Measurements from ENCODE around the gene CDH4.

Gene CDH4

GRCh38 chr20:61322151-61322865 lies 70.2 kb downstream of the CDH4 start:
- no peak for DNase-seq (ENCODE audit: extremely low read depth in 1 of 2, low read depth in 1 of 2)

- no peak for DNase-seq (ENCODE audit: extremely low read depth in 1 of 2, low read depth in 1 of 2)
Observed at GRCh38 chr20:61324906-61325305, 72.8 kb downstream of the CDH4 start.

GRCh38 chr20:61325718-61326117 lies 73.7 kb downstream of the CDH4 start:
- DNase-seq (ENCODE audit: extremely low read depth in 1 of 2, low read depth in 1 of 2): no peak

- DNase-seq (ENCODE audit: extremely low read depth in 1 of 2, low read depth in 1 of 2): no peak
Observed at GRCh38 chr20:61328911-61329558, 77.0 kb downstream of the CDH4 start.

- DNase-seq (ENCODE audit: extremely low read depth in 1 of 2, low read depth in 1 of 2): no peak
Observed at GRCh38 chr20:61330441-61330840, 78.4 kb downstream of the CDH4 start.

GRCh38 chr20:61331543-61331942 lies 79.5 kb downstream of the CDH4 start:
- no peak for DNase-seq (ENCODE audit: extremely low read depth in 1 of 2, low read depth in 1 of 2)

- DNase-seq (ENCODE audit: extremely low read depth in 1 of 2, low read depth in 1 of 2): no peak
Observed at GRCh38 chr20:61332016-61332975, 80.2 kb downstream of the CDH4 start.

GRCh38 chr20:61333484-61334108 lies 81.5 kb downstream of the CDH4 start:
- no peak for DNase-seq (ENCODE audit: extremely low read depth in 1 of 2, low read depth in 1 of 2)

- DNase-seq (ENCODE audit: extremely low read depth in 1 of 2, low read depth in 1 of 2): no peak
Observed at GRCh38 chr20:61340157-61340556, 88.1 kb downstream of the CDH4 start.

- DNase-seq (ENCODE audit: extremely low read depth in 1 of 2, low read depth in 1 of 2): no peak
Observed at GRCh38 chr20:61341605-61342004, 89.5 kb downstream of the CDH4 start.

- no peak for DNase-seq (ENCODE audit: extremely low read depth in 1 of 2, low read depth in 1 of 2)
Observed at GRCh38 chr20:61343934-61344333, 91.9 kb downstream of the CDH4 start.

GRCh38 chr20:61345656-61346055 lies 93.6 kb downstream of the CDH4 start:
- no peak for DNase-seq (ENCODE audit: extremely low read depth in 1 of 2, low read depth in 1 of 2)

- DNase-seq (ENCODE audit: extremely low read depth in 1 of 2, low read depth in 1 of 2): no peak
Observed at GRCh38 chr20:61346996-61347395, 94.9 kb downstream of the CDH4 start.

- DNase-seq (ENCODE audit: extremely low read depth in 1 of 2, low read depth in 1 of 2): no peak
Observed at GRCh38 chr20:61347443-61347842, 95.4 kb downstream of the CDH4 start.

GRCh38 chr20:61349447-61350165 lies 97.5 kb downstream of the CDH4 start:
- no peak for DNase-seq (ENCODE audit: extremely low read depth in 1 of 2, low read depth in 1 of 2)

- no peak for DNase-seq (ENCODE audit: extremely low read depth in 1 of 2, low read depth in 1 of 2)
Observed at GRCh38 chr20:61350500-61351250, 98.6 kb downstream of the CDH4 start.

- no peak for DNase-seq (ENCODE audit: extremely low read depth in 1 of 2, low read depth in 1 of 2)
Observed at GRCh38 chr20:61352346-61353260, 100.5 kb downstream of the CDH4 start.

GRCh38 chr20:61353261-61354000 lies 101.4 kb downstream of the CDH4 start:
- no peak for DNase-seq (ENCODE audit: extremely low read depth in 1 of 2, low read depth in 1 of 2)

All from activated CD8-positive, alpha-beta memory T cell treated with anti-CD3 and anti-CD28 coated beads for 1 hour (primary cell).